ENCODE measurements around the gene FMO2. TPM values are rescaled to one million over a fixed set of nuclear protein-coding genes. Genes with fewer than 3 reads are reported as not detected.

The FMO2 gene
- total and polyA plus RNA-seq, 10 of the 15 experiments (the other 5 are each of a cell fraction or from before 2014, with no cell fraction given) = not detected

- H3K27me3 ChIP-seq (replicated peaks in 1 of 2; ENCODE audit: control insufficient read depth in 2 of 2, insufficient read depth in 2 of 2, low read length in 1 of 2) = no peaks in the 10 kb centered on the region
- no TSS peak for BruUV-seq (replicated peaks)
- in situ Hi-C loops (cut with MboI) (no loop called here), intact Hi-C loops (cut with micrococcal nuclease; ENCODE audit: unreplicated experiment) (no loop called here)
- ChIA-PET SMC1A (ENCODE audit: uncharacterized antibody, unreplicated experiment) (no interaction called here), CTCF (no interaction called here), POLR2A (no interaction called here), RAD21 (ENCODE audit: unreplicated experiment) (no interaction called here)
- TF ChIP-seq CHD2 (IDR thresholded peaks at IDR 0.05; ENCODE audit: borderline replicate concordance, low read depth, low read length) (no peak), YBX1 (IDR thresholded peaks at IDR 0.05) (no peak), CUX1 (IDR thresholded peaks at IDR 0.05; ENCODE audit: insufficient replicate concordance, low read depth, low read length) (no peak), NR2F1 (conservative IDR thresholded peaks at IDR 0.05) (no peak), ETV6 (conservative IDR thresholded peaks at IDR 0.05 in 1 of 2, IDR thresholded peaks at IDR 0.05 in 1 of 2; ENCODE audit: borderline replicate concordance in 1 of 2, low read depth in 1 of 2) (no peak), SP1 (IDR thresholded peaks at IDR 0.05; ENCODE audit: low read depth, low read length) (no peak)
- TF ChIP-seq, protein P1, sequence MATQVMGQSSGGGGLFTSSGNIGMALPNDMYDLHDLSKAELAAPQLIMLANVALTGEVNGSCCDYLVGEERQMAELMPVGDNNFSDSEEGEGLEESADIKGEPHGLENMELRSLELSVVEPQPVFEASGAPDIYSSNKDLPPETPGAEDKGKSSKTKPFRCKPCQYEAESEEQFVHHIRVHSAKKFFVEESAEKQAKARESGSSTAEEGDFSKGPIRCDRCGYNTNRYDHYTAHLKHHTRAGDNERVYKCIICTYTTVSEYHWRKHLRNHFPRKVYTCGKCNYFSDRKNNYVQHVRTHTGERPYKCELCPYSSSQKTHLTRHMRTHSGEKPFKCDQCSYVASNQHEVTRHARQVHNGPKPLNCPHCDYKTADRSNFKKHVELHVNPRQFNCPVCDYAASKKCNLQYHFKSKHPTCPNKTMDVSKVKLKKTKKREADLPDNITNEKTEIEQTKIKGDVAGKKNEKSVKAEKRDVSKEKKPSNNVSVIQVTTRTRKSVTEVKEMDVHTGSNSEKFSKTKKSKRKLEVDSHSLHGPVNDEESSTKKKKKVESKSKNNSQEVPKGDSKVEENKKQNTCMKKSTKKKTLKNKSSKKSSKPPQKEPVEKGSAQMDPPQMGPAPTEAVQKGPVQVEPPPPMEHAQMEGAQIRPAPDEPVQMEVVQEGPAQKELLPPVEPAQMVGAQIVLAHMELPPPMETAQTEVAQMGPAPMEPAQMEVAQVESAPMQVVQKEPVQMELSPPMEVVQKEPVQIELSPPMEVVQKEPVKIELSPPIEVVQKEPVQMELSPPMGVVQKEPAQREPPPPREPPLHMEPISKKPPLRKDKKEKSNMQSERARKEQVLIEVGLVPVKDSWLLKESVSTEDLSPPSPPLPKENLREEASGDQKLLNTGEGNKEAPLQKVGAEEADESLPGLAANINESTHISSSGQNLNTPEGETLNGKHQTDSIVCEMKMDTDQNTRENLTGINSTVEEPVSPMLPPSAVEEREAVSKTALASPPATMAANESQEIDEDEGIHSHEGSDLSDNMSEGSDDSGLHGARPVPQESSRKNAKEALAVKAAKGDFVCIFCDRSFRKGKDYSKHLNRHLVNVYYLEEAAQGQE (IDR thresholded peaks at IDR 0.05; ENCODE audit: low read depth, low read length) = no peak
- H3K27ac ChIP-seq (ENCODE audit: control insufficient read depth, insufficient read depth) = no peak overlapping the region
- no peaks in the 10 kb centered on the region for H3K36me3 ChIP-seq (ENCODE audit: control insufficient read depth in 2 of 2, insufficient read depth in 2 of 2, low read length in 1 of 2)
- H3K4me1 ChIP-seq (ENCODE audit: control insufficient read depth, insufficient read depth, low read length) = no peaks in the 10 kb centered on the region
- no peaks in the 10 kb centered on the region for H3K9me3 ChIP-seq (replicated peaks; ENCODE audit: control insufficient read depth, insufficient read depth, low read length)
- no peak overlapping the region for H3K4me2 ChIP-seq (ENCODE audit: control insufficient read depth, insufficient read depth)
- DNase-seq (ENCODE audit: low read depth, low spot score) (no peak), FAIRE-seq (no peak), ATAC-seq (no peak)
- H3K4me3 ChIP-seq = no peak overlapping the region
- H3K79me2 ChIP-seq (ENCODE audit: control insufficient read depth, insufficient read depth, low read length) = no peaks in the 10 kb centered on the region
- H4K20me1 ChIP-seq (ENCODE audit: control insufficient read depth, insufficient read depth) = no peaks in the 10 kb centered on the region
- H2AFZ ChIP-seq (ENCODE audit: control insufficient read depth, low read depth, low read length) = no peak overlapping the region
- H3K9ac ChIP-seq (ENCODE audit: control insufficient read depth, insufficient read depth, low read length) = no peak overlapping the region
- 77% methylated on average over 2 of the region's 2 CpGs for WGBS (ENCODE audit: insufficient coverage, insufficient replicate concordance, low lambda C conversion rate, missing lambda C conversion rate)
Measured at GRCh38 chr1:171167785-171168184, 17.3 kb upstream of the FMO2 start.

Data from GM12878 (cell line).